HG02943 (cell line): ENCODE measurements around the gene CCDC116.

ENCODE experiments used
- ATAC-seq: cut with Tn5 transposase; IDR thresholded peaks from one replicate; pipeline ENCODE4 v1.9.1; 2021; ENCODE audit warnings: mild to moderate bottlenecking, low read depth, moderate library complexity; ENCODE audit not compliant: unreplicated experiment

Gene CCDC116

GRCh38 chr22:21646608-21647590 lies 14.3 kb downstream of the CCDC116 start:
- ATAC-seq: no peak

GRCh38 chr22:21650280-21650679 lies 17.7 kb downstream of the CCDC116 start:
- no peak for ATAC-seq

GRCh38 chr22:21650823-21651520 lies 18.4 kb downstream of the CCDC116 start:
- ATAC-seq: no peak

DNA sequence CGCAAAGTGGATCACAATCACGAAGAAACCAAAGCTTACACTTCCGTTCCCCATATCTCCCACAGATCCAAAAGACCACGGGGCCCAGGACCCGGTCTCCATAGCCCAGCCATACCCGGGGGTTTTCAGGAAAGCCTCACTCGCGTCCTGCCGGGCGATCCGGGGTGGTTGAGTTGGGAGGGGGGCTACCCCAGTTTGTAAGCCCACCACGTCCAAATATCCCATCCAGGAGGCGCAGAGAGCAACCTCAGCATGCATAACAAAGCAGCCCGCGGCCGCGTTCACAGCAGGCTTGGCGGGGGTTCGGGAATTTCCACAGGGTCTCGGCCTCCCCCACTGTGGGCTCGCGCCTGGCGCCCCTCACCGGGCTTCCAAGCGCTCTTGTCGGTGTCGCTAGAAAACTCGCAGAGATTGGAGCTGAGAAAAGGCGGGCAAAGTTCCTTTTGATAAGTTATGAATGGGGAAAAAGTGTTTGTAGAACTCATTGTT lies 19.0 kb downstream of the CCDC116 start:
- no peak for ATAC-seq

- ATAC-seq: no peak
These were observed 19.5 kb downstream of the CCDC116 start for GRCh38 chr22:21652010-21652546.

GRCh38 chr22:21652547-21653545 lies 20.3 kb downstream of the CCDC116 start:
- ATAC-seq: no peak

- ATAC-seq: no peak
These were observed 24.4 kb downstream of the CCDC116 start for GRCh38 chr22:21657020-21657359.

- peak; percentile 46 for ATAC-seq
These were observed 24.9 kb downstream of the CCDC116 start for GRCh38 chr22:21657360-21658032.

DNA sequence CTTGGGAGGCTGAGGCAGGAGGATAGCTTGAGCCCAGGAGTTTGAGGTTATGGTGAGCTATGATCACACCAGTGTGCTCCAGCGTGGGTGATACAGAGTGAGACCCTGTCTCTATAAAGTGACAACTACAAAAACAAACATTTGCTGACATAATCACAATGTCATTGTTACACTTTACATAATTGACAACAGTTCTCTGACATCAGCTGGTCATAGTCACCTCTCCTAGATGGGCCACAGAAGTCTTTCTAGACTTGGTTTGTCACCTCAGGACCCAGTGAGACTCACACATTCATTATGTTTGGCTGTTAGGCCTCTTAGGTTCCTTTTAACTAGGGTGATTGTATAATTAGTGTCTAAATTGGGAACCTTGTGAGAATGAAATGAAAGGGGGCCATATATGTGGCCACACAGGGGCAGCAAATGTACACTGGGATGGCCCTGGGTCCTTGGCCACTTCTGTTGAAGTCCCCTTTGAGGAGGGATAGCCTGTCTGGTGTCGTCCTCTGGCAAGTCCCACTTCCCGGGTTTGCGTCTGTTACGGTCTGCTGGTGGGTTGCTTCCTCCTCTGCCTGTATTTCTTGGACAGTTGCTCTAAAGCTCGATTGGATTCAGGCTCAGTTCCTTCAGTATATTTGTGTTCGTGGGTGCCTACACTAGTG lies 27.4 kb downstream of the CCDC116 start:
- ATAC-seq: no peak

- no peak for ATAC-seq
These were observed 28.3 kb downstream of the CCDC116 start for GRCh38 chr22:21660904-21661303.

DNA sequence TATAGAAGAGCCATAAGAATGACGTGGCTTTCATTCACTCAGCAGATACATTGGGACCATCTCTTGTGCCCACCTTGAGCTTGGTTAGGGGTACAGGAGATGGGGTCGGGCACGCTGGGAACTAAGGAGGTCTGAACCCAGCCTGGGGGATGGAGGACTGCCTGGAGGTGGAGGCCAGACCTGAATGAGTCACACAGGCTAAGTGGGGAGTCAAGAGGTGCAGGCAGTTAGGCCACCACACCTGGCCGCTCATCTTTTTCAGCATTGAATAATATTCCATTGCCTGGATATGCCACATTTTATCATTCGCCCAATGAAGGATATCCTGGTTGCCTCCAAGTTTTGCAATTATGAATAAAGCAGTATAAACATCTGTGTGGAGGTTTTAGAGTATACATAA lies 29.4 kb downstream of the CCDC116 start:
- ATAC-seq: no peak

DNA sequence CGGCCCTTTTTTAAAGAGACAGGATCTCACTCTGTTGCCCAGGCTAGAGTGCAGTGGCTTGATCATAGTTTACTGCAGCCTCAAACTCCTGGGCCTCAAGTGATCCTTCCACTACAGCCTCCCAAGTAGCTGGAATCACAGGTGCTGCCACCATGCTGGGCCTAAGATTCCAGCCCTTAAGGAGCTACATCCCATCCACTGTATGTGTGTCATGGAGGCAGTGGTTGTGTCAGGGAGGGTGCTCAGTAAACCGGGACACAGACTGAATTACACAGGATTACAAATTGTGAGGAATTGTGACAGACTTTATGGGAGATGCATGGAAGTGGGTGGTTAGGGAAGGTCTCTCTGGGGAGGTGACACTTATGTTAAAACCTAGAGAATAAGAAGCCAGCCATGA lies 31.2 kb downstream of the CCDC116 start:
- no peak for ATAC-seq

DNA sequence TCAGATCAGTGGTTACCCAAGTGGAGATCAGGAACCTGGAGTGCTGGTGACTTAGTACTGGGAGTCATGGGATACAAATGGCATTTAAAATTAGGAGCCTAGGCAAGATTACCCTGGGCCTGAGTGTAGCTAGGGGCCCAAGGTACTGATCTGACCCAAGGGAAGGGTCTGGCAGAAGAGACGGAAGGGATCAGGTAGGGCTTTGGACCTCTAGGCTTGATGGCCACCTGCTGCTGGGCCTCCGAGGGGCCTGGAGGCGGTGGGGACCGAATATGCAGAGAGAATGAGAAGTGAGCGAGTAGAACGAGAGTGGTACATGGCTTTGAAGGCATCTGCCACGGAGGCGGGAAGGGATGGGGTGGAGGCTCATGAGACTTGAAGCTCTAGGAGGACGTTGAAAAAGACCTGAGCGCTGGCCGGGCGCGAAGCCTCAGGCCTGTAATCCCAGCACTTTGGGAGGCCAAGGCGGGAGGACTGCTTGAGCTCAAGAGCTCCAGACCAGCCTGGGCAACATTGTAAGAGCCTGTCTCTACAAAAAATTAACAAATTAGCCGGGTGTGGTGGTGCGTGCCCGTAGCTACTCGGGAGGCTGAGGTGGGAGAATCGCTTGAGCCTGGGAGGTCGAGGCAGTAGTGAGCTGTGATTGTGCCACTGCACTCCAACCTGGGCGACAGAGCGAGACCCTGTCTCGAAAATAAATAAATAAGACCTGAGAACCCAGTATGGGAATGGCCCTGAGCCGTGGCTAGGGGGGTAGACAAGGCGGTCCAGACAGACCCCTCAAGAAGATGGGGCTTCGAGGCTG lies 32.7 kb downstream of the CCDC116 start:
- ATAC-seq: no peak

GRCh38 chr22:21666786-21667185 lies 34.2 kb downstream of the CCDC116 start:
- ATAC-seq: no peak

GRCh38 chr22:21669026-21669425 lies 36.5 kb downstream of the CCDC116 start:
- ATAC-seq: no peak

DNA sequence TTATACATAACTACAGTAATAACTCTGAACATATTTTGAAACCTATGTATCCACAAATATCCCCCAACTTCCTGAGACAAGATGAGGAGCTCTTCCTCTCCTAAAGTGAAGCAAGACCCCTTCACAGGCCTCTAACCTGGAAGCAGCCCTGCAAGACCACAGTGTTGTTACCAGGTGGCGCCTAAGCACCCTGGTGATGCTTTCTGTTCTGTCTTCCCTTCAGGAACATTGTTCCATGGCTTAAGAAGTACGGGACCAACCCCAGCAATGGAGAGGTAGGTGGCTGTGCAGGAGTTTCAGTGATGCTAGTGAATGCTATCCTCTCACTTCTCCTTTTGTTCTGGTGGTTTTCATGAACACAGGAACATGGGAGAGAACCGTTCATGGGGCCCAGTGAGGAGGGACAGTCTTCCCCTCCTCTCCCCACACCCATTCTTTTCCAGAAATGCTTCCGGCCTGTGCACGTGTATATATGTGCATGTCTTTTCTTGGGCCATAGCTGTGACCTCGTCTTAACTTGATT lies 39.6 kb downstream of the CCDC116 start:
- ATAC-seq: no peak

DNA sequence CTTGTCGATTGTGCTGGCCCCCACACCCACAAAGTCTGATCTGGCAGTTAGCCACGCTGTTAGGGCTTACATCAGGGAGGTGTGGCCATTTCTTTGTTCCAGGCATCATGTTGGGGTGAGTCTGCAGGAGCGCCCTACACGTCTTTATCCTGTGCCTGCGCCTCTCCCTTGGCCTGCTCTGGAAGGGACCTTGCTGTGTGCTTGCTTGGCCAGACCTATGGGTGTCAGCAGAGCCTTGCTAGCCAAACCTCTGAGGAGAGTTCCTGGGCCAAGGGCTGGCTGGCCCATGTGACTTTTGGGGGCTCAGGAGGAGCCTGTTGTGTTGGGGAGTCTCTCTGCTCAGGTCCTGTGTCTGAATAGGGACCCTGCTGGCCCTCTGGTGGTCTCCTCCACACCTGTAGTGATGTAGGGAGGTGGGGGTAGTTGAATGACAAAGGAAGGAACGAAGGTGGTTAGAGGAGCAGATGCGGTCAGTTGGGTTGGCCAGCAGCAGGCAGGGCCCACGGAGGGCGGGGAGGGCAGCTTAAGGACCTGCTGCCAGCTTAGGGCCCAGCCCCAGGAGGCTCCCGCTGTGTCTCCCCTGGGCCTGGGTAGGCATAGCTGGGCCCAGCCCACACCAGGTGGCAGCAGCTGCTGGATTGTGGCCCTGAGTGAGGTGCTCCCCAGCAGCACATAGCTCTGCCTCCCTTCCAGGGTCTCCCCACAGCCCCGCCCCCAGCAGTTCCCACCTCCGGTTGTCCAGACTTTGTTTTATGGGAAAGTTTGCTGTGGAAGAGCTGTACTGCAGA lies 41.2 kb downstream of the CCDC116 start:
- no peak for ATAC-seq
